ENCODE data around the gene PNKP.

PNKP gene

GRCh38 chr19:49866933-49867782, at the start of gene PNKP:
PNKP (minus strand) TSS chr19:49867576; CDS start chr19:49867204, 372 bp downstream.
- peak; percentile 90 for DNase-seq

DNA sequence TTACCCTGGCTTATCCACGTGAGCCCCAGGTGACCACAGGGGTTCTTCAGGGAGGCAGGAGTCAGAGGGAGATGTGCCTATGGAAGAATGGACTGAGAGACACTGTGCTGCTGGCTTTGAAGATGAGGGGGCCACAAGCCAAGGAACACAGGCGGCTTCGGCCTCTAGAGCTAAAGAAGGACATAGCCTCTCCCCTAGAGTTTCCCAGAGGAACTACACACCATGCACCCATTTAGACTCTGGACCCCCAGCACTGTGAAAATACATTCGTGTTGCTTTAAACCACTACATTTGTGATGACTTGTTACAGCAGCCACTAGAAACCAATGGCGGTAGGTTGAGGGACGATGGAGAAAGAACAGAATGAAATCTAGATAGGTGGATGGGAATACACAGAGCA, 47.9 kb upstream of the PNKP start:
- DNase-seq, result no peak

GRCh38 chr19:49913720-49914119, 46.3 kb upstream of the PNKP start:
- DNase-seq, result no peak

GRCh38 chr19:49912965-49913685, 45.7 kb upstream of the PNKP start:
- DNase-seq, result no peak

DNA sequence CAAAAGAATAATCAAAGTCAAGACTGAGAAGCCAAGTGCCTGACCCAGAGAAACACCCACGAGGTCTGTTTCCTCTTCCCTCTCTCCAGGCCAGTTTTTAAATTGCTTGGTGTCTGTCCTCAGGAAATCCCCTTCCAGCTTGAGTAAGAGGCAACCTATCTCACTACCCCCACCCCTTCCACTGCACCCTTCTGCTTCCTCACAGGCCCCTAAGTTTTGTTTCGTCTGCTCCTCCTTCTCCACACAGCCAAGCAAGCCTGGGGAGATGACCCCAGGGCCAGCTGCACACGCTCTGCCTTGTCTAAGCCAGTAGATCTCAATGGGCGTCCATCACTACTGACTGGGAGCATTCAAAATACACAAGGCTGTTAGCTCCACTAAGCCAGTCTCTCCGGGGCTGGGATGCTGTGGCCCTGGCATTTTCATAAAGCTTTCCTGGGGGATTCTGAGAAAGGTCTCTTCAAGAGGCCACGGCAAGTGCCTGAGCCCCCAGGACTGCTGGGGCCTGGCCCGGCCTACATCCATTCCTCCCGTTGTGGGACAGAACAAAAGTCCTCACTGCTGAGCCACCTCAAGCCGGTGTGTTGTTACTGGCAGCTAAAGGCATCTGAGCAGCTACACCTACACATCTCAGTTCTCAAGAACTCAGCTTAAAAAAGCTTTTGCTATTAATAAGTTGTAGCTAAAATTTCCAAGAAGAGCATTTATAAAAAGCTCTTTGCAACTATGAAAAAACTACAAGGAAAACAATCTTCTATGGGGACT, 44.2 kb upstream of the PNKP start:
- DNase-seq, result no peak

GRCh38 chr19:49910179-49910578, 42.8 kb upstream of the PNKP start:
- no peak for DNase-seq

GRCh38 chr19:49908480-49909420, 41.4 kb upstream of the PNKP start:
- DNase-seq, result no peak

DNA sequence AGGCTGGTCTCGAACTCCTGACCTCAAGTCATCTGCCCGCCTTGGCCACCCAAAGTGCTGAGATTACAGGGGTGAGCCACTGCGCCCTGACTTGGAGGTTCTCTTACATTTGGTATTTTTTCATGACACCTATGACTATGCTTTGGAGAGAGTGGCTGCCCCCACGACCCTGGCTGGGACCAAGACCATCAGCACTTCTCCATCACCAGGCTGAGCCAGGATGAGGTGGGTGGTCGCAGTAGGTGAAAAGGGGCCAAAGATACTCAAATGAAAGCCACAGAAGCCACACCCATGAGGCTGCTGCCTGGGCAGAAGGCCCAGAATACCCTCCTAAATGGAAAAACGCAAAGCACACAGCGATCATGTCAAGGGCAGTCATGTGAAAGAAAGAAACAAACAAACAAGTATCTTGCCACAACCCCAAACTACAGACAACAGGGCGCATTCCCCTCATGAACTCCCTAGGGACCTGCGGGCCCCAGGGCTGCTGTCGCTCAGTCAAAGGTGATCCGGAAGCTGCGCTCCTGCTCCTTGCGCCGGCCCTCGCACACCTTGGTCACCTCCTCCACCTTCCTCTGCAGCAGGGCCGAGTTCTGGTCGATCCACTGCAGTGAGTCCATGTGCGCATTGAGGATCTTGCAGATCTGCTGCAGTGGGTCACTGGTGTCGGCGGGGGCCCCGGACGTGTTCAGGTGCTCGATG, 40.5 kb upstream of the PNKP start:
- no peak for DNase-seq

GRCh38 chr19:49906879-49907564, 39.6 kb upstream of the PNKP start:
- DNase-seq, result no peak

GRCh38 chr19:49904136-49904535, 36.8 kb upstream of the PNKP start:
- DNase-seq, result no peak

- DNase-seq, result no peak
Measured at GRCh38 chr19:49896863-49897621, 29.7 kb upstream of the PNKP start, which contains the start of gene IL4I1. IL4I1 (minus strand) TSS chr19:49896887; CDS start chr19:49896160, 727 bp downstream.

GRCh38 chr19:49895566-49896297, 28.4 kb upstream of the PNKP start:
- DNase-seq, result no peak

- no peak for DNase-seq
Measured at GRCh38 chr19:49894879-49895565, 27.6 kb upstream of the PNKP start.

DNA sequence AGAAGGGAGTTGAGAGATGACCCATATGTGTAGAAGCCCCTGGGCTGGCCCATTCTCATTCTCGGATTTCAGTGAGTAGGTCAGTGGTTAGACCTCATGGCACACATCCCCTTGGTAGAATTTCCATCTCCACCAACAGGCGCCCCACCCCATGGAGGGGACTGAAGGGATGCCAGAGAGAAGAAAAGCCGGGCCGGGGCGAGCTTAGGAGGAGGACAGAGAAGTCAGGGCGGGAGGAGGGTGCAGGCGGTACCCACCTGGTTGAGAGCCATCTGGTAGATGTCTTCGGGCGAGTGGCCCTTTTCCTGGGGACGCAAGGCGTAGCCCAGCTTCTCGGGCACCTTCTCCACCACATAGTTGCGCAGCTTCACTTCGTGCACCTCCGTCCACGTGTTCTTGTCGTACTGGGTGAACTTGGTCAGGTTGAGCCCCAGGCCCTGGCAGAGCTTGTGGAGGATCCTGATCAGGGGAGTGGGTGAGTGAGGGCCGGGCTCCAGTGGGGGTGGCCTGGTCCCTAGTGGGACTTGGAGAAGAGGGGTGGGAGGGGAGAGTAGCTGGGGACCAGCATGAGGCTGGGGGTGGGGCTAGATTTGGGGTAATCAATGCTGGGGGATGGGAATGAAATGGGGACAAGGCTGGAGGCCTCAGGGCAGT, 26.8 kb upstream of the PNKP start:
- DNase-seq, result no peak

GRCh38 chr19:49892716-49893115, 25.3 kb upstream of the PNKP start:
- no peak for DNase-seq

GRCh38 chr19:49891393-49891792, 24.0 kb upstream of the PNKP start:
- no peak for DNase-seq

DNA sequence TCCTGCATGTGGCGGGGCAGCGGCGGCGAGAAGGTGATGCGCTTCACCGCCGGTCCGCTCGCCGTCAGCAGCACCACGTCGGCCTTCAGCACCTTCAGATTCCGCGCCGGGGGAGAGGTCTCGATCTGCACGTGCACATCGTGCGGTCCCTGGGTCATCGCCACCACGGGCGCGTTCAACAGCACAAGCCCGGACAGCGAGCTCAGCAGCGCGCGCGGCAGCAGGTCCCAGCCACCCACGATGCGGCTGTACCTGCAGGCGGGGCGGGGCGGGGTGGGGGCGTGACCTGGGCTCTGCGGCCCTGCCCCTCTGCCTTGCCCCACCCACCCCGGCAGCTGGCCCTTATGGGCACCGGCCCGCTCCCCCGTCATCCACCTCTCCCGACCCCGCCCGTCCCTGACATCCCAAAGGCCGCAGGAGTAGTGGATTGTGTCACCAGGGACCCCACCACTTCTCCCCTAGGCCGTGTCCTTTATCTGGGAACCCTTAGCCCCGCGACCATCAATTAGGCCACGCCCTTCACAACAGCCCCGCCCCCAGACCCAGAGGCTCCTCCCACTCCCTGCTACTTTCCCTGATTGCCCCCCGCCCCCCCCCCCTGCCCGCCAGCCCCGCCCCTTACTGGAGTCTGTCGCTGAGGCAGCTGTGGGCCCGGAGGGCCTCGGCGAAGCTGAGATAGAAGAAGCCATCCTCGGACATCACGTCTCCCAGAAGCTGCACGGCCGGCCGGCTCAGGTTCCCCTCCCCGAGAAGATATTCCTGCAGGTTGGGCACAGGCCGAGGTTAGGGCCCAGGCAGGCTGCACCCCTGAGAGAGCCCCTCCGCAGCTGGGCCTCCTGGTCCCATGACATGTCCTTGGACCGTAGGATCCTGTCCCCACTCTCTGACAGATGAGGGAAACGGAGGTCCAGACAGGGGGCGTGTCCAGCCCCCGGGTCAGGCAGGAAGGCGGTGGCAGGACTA, 23.3 kb upstream of the PNKP start:
- DNase-seq, result peak; percentile 53

All from NCI-H1105 treated with DMSO at 0.1 percent for 48 hours (cell line).